Measurements from ENCODE around the gene TEX22.

GRCh38 chr14:105349992-105350391 is 48.3 kb upstream of the TEX22 start:
- no peak for TF ChIP-seq CTCF (conservative IDR thresholded peaks at IDR 0.05 in 1 of 2, IDR thresholded peaks at IDR 0.05 in 1 of 2; ENCODE audit: extremely low read depth in 1 of 2, insufficient read depth in 1 of 2, low read depth in 1 of 2, low read length in 2 of 2)
- no peak for TF ChIP-seq EZH2 (IDR thresholded peaks at IDR 0.05; ENCODE audit: borderline replicate concordance, low read length)

Measured in mammary epithelial cell (primary cell).